Measurements from ENCODE around the gene RENBP.

RENBP gene

DNA sequence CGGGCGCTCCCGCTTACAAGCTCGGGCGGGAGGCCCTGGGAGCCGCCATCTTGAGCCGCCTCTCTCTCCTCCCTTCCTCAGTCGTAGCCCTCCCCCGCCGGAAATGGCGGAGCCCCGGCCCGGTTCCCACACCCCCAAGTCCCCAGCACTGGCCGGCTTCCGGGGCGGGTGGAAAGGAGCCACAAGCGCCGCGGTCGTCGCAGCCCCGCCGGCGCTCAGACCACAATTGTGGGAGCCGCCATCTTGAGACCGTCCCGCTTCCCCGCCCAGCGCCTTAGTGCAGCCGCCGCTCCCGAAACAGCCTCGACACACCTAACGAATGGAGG lies 26.6 kb upstream of the RENBP start:
- peak; percentile 94 for DNase-seq (ENCODE audit: low spot score)
- TF ChIP-seq, protein P1, sequence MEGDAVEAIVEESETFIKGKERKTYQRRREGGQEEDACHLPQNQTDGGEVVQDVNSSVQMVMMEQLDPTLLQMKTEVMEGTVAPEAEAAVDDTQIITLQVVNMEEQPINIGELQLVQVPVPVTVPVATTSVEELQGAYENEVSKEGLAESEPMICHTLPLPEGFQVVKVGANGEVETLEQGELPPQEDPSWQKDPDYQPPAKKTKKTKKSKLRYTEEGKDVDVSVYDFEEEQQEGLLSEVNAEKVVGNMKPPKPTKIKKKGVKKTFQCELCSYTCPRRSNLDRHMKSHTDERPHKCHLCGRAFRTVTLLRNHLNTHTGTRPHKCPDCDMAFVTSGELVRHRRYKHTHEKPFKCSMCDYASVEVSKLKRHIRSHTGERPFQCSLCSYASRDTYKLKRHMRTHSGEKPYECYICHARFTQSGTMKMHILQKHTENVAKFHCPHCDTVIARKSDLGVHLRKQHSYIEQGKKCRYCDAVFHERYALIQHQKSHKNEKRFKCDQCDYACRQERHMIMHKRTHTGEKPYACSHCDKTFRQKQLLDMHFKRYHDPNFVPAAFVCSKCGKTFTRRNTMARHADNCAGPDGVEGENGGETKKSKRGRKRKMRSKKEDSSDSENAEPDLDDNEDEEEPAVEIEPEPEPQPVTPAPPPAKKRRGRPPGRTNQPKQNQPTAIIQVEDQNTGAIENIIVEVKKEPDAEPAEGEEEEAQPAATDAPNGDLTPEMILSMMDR (IDR thresholded peaks at IDR 0.05; ENCODE audit: extremely low read depth, insufficient read depth, missing control alignments) = no peak
- in situ Hi-C loops (cut with MboI; ENCODE audit: low pct_unique_long_range_greater_than_20kb, low sequenced_read_pairs, unreplicated experiment) = no loop called here

DNA sequence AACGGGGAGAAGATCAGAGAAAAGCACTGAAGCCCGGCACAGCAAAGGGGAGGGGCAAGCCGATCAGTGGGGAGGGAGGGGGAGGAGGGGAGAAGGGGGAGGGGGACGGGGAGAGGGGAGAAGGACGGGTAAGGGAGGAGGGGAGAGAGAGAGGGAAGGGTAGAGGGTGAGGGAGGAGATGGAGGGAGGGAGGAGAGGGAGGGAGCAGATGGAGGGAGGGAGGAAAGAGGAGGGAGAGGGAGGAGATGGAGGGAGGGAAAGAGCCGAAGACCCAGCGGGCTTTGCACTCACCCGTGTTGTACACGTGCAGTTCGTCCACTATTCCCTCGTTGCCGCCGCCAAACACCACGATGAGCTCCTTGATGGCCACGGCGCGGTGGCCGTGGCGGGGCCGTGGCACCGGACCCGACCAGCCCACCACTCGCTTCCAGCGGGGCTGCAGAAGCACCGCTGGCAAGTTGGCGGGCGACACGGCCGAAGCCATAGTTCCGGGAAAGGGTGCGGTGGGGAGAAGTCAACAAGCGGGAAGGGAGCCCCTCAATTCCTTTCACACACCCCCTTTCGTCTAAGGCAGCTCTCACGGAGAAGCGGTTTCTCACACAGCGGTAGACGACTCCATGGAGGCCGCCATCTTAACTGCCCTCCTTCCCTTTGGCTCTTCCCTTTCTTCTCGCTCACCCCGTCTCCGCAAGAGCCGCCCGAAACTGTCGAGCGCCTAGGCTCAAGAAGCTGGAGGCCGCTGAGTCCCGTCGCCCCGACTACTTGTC lies 26.1 kb upstream of the RENBP start:
- in situ Hi-C loops (cut with MboI; ENCODE audit: low pct_unique_long_range_greater_than_20kb, low sequenced_read_pairs, unreplicated experiment) = no loop called here
- peak; percentile 71 for DNase-seq (ENCODE audit: low spot score)
- TF ChIP-seq, protein P1 (IDR thresholded peaks at IDR 0.05; ENCODE audit: extremely low read depth, insufficient read depth, missing control alignments) = no peak

DNA sequence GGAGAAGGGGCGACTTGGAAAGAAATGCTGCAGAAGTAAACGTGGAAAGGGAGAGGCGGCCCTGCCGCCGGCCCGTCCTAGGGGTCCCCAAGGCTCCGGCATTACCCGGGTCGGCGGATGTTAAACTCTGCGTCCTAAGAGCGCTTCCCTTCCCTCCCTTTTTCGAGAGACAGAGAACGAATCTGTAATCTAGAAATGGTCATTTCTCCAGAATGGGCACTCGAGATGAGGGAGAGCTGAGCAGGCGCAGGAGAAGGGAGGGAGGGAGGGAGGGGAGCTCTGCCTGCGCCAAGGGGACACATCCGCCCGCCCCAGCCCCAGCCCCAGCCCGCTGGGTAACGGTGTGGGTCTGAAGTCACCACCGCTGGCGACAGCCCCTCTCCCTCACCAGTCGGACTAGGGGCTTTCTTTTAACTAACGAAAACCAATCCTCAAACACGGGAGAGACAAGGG lies 25.5 kb upstream of the RENBP start:
- in situ Hi-C loops (cut with MboI; ENCODE audit: low pct_unique_long_range_greater_than_20kb, low sequenced_read_pairs, unreplicated experiment) = no loop called here
- no peak for DNase-seq (ENCODE audit: low spot score)
- TF ChIP-seq, protein P1 (IDR thresholded peaks at IDR 0.05; ENCODE audit: extremely low read depth, insufficient read depth, missing control alignments) = no peak

DNA sequence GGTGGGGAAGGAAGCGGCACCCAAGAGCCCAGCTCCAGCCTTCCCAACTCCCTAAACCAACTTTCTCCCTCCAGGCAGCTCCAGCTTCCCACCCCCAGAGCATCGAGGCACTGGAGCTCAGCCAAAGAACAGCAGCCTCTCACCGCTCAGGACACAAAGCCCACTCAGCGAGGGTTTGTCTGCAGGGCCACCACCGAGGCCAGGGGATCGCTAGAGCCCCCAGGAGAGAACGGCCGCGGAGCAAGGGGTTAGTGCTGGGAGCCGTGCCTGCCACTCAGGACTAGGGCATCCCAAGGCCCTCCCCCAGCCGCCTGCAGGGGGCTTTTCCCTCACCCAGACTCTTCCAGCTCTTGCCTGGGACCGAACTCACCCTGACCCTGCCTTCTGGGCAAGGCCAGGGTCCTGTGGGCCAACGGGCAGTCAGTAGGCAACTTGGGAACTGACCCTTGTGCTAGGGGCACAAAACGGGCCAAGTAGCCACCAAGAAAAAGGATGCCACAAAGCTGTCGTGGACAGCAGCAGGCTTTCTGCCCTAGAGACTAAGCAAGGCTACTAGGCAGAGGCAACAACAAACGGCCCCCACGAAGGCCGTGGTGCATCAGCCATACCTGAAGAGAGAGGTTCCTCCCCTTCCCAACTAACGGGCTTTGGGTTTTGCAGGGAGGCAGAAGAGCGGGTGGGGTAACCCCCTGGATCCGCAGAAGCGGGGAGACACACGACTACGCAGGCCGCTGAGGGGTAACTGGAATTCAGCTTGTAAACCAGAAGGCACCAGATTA lies 24.9 kb upstream of the RENBP start:
- TF ChIP-seq, protein P1 (IDR thresholded peaks at IDR 0.05; ENCODE audit: extremely low read depth, insufficient read depth, missing control alignments) = no peak
- DNase-seq (ENCODE audit: low spot score) = no peak
- in situ Hi-C loops (cut with MboI; ENCODE audit: low pct_unique_long_range_greater_than_20kb, low sequenced_read_pairs, unreplicated experiment) = no loop called here

DNA sequence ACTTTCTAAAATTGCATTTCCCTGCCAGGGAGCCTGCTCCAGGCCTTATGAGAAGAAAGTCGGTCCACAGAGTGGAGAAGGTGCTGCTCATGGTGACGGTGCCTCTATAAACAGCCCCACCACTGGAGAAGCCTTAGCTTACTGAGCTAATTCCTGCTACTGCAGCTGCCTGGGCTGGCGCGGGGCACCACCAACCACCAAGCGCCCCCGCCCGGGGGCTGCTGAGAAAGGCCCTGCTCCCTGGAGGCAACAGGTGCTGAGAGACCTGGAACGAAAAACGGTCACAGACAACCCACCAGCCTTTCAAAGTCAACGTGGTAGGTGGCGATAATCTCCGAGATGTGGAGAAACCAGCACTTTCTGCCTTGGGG lies 24.3 kb upstream of the RENBP start:
- in situ Hi-C loops (cut with MboI; ENCODE audit: low pct_unique_long_range_greater_than_20kb, low sequenced_read_pairs, unreplicated experiment) = no loop called here
- TF ChIP-seq, protein P1 (IDR thresholded peaks at IDR 0.05; ENCODE audit: extremely low read depth, insufficient read depth, missing control alignments) = peak; percentile 32
- DNase-seq (ENCODE audit: low spot score) = no peak

DNA sequence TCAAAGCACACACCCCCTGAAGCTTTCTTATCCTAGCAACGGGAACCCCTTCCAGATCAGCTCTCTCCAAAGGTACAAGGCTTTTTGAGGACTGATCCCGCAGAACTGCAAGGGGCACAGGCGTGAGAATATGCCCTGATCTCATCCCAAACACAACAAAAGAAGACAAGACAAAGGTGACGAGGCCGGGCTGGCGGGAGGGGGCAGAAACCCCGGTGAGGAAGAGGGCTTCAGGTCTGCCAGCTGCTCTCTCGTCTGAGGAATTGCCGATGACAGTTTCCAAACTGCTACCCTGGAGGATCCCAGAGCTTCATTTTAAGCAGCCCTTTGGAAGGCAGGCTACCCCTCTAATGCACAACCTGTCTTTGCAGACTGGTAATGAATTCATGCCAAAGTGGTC lies 23.8 kb upstream of the RENBP start:
- no peak for DNase-seq (ENCODE audit: low spot score)
- TF ChIP-seq, protein P1 (IDR thresholded peaks at IDR 0.05; ENCODE audit: extremely low read depth, insufficient read depth, missing control alignments) = no peak
- in situ Hi-C loops (cut with MboI; ENCODE audit: low pct_unique_long_range_greater_than_20kb, low sequenced_read_pairs, unreplicated experiment) = no loop called here
